Memory B cell (primary cell): ENCODE measurements around the gene DDX56.
"Not testable (repeated sequence)": the region's sequence is repeated elsewhere in the genome, so short reads cannot be mapped to it uniquely, and the experiment has no call there.

Experiments
- ATAC-seq: fragments of 150-1000 bp; cut with Tn5 transposase; 2 replicates; pipeline ENCODE4 v1.10.0; 2021; ENCODE audit warnings: low read depth, mild to moderate bottlenecking, moderate library complexity
- DNase-seq, 2 donors: peaks; one replicate each; pipeline ENCODE4 v3.0.0; 2022; ENCODE audit warnings: low spot score in 2 of 2
- H3K27ac Mint-ChIP-seq: one replicate; pipeline ENCODE4 v1.8.0; 2022; ENCODE audit warnings: mild to moderate bottlenecking, moderate library complexity, mixed read lengths
- H3K27me3 Mint-ChIP-seq: one replicate; pipeline ENCODE4 v1.8.0; 2022; ENCODE audit warnings: mixed read lengths
- H3K36me3 Mint-ChIP-seq: one replicate; pipeline ENCODE4 v1.8.0; 2022; ENCODE audit warnings: mild to moderate bottlenecking, mixed read lengths
- H3K4me1 Mint-ChIP-seq: one replicate; pipeline ENCODE4 v1.8.0; 2022; ENCODE audit warnings: mixed read lengths
- H3K4me3 Mint-ChIP-seq: one replicate; pipeline ENCODE4 v1.8.0; 2022; ENCODE audit warnings: mild to moderate bottlenecking, moderate library complexity, mixed read lengths
- H3K9me3 Mint-ChIP-seq: one replicate; pipeline ENCODE4 v1.8.0; 2022; ENCODE audit warnings: mixed read lengths

The DDX56 gene

GRCh38 chr7:44562622-44562962 is 11.1 kb downstream of the DDX56 start:
- not testable (repeated sequence) for H3K4me3 Mint-ChIP-seq, H3K27me3 Mint-ChIP-seq

GRCh38 chr7:44561962-44562621 is 11.6 kb downstream of the DDX56 start:
- H3K27ac Mint-ChIP-seq = no peak overlapping the region
- H3K9me3 Mint-ChIP-seq = no peaks in the 10 kb centered on the region
- peaks cover 5% of the 10 kb centered on the region for H3K4me1 Mint-ChIP-seq
- H3K4me3 Mint-ChIP-seq = no peak overlapping the region
- peaks cover 9% of the 10 kb centered on the region for H3K36me3 Mint-ChIP-seq
- peaks cover 2% of the 10 kb centered on the region for H3K27me3 Mint-ChIP-seq
- no peak for ATAC-seq
- no peak for DNase-seq

More at GRCh38 chr7:44562622-44562962, 11.1 kb downstream of the DDX56 start:
- not testable (repeated sequence) for H3K4me1 Mint-ChIP-seq, DNase-seq, ATAC-seq, H3K27ac Mint-ChIP-seq, H3K9me3 Mint-ChIP-seq
- peaks cover 14% of the 10 kb centered on the region for H3K36me3 Mint-ChIP-seq

- Mint-ChIP-seq H3K27me3 (peaks cover 2% of the 10 kb centered on the region), H3K4me1 (peaks cover 3% of the 10 kb centered on the region), H3K27ac (no peak overlapping the region), H3K9me3 (no peaks in the 10 kb centered on the region), H3K4me3 (no peak overlapping the region), H3K36me3 (peaks cover 8% of the 10 kb centered on the region)
- ATAC-seq = no peak
- no peak for DNase-seq
Measured at GRCh38 chr7:44561481-44561880, 12.2 kb downstream of the DDX56 start.

- no peak for ATAC-seq
- Mint-ChIP-seq H3K36me3 (no peaks in the 10 kb centered on the region), H3K4me3 (no peak overlapping the region), H3K27ac (no peak overlapping the region), H3K9me3 (no peaks in the 10 kb centered on the region), H3K27me3 (peaks cover 2% of the 10 kb centered on the region), H3K4me1 (peaks cover 3% of the 10 kb centered on the region)
- no peak for DNase-seq
Measured at GRCh38 chr7:44559485-44559884, 14.2 kb downstream of the DDX56 start.

GRCh38 chr7:44557485-44557884 is 16.2 kb downstream of the DDX56 start:
- DNase-seq (no peak), ATAC-seq (no peak)
- Mint-ChIP-seq H3K4me3 (no peak overlapping the region), H3K9me3 (no peaks in the 10 kb centered on the region), H3K27ac (no peak overlapping the region), H3K36me3 (no peaks in the 10 kb centered on the region), H3K4me1 (no peaks in the 10 kb centered on the region), H3K27me3 (peaks cover 2% of the 10 kb centered on the region)

- Mint-ChIP-seq H3K36me3 (no peaks in the 10 kb centered on the region), H3K4me1 (no peaks in the 10 kb centered on the region), H3K27me3 (peaks cover 3% of the 10 kb centered on the region), H3K4me3 (no peak overlapping the region), H3K27ac (no peak overlapping the region), H3K9me3 (no peaks in the 10 kb centered on the region)
- DNase-seq = no peak
- no peak for ATAC-seq
Measured at GRCh38 chr7:44555350-44555749, 18.4 kb downstream of the DDX56 start.

- H3K9me3 Mint-ChIP-seq, ATAC-seq, H3K27me3 Mint-ChIP-seq, H3K27ac Mint-ChIP-seq, H3K4me3 Mint-ChIP-seq, DNase-seq, H3K4me1 Mint-ChIP-seq, H3K36me3 Mint-ChIP-seq: not testable (repeated sequence)
Measured at GRCh38 chr7:44552473-44553005, 21.2 kb downstream of the DDX56 start.

- no peak for ATAC-seq
- Mint-ChIP-seq H3K27ac (no peak overlapping the region), H3K4me3 (no peak overlapping the region), H3K27me3 (peaks cover 9% of the 10 kb centered on the region), H3K4me1 (no peaks in the 10 kb centered on the region), H3K9me3 (no peaks in the 10 kb centered on the region), H3K36me3 (no peaks in the 10 kb centered on the region)
- DNase-seq = no peak
Measured at GRCh38 chr7:44549457-44549856, 24.3 kb downstream of the DDX56 start.

- Mint-ChIP-seq H3K4me3 (no peak overlapping the region), H3K27me3 (peaks cover 9% of the 10 kb centered on the region), H3K9me3 (no peaks in the 10 kb centered on the region), H3K36me3 (no peaks in the 10 kb centered on the region), H3K27ac (no peak overlapping the region), H3K4me1 (no peaks in the 10 kb centered on the region)
- DNase-seq (no peak), ATAC-seq (no peak)
Measured at GRCh38 chr7:44548893-44549292, 24.8 kb downstream of the DDX56 start.

- H3K4me3 Mint-ChIP-seq = no peak overlapping the region
- DNase-seq (no peak), ATAC-seq (no peak)
- H3K27me3 Mint-ChIP-seq = peaks cover 9% of the 10 kb centered on the region
- H3K36me3 Mint-ChIP-seq = no peaks in the 10 kb centered on the region
- no peaks in the 10 kb centered on the region for H3K9me3 Mint-ChIP-seq
- H3K27ac Mint-ChIP-seq = no peak overlapping the region
- no peaks in the 10 kb centered on the region for H3K4me1 Mint-ChIP-seq
Measured at GRCh38 chr7:44547536-44548231, 26.0 kb downstream of the DDX56 start.

- no peak overlapping the region for H3K27ac Mint-ChIP-seq
- DNase-seq = no peak
- no peak overlapping the region for H3K4me3 Mint-ChIP-seq
- H3K27me3 Mint-ChIP-seq = peaks cover 3% of the 10 kb centered on the region
- no peaks in the 10 kb centered on the region for H3K9me3 Mint-ChIP-seq
- no peaks in the 10 kb centered on the region for H3K4me1 Mint-ChIP-seq
- no peak for ATAC-seq
- H3K36me3 Mint-ChIP-seq = no peaks in the 10 kb centered on the region
Measured at GRCh38 chr7:44541876-44542610, 31.7 kb downstream of the DDX56 start.

GRCh38 chr7:44541028-44541869 is 32.5 kb downstream of the DDX56 start, which contains the start of gene NPC1L1:
TSS of gene NPC1L1 (minus strand) at chr7:44541330. CDS start at chr7:44541259, 71 bp downstream.
- Mint-ChIP-seq H3K4me3 (no peak within 1 kb of the TSS), H3K36me3 (no peaks in the 10 kb centered on the region), H3K27me3 (no peaks in the 10 kb centered on the region), H3K9me3 (no peaks in the 10 kb centered on the region), H3K27ac (no peak within 1 kb of the TSS), H3K4me1 (no peaks in the 10 kb centered on the region)
- no peak for DNase-seq
- no peak for ATAC-seq

GRCh38 chr7:44540592-44541027 is 33.1 kb downstream of the DDX56 start:
- H3K27ac Mint-ChIP-seq = no peak overlapping the region
- no peak overlapping the region for H3K4me3 Mint-ChIP-seq
- ATAC-seq = no peak
- H3K36me3 Mint-ChIP-seq = no peaks in the 10 kb centered on the region
- no peaks in the 10 kb centered on the region for H3K27me3 Mint-ChIP-seq
- H3K4me1 Mint-ChIP-seq = no peaks in the 10 kb centered on the region
- no peaks in the 10 kb centered on the region for H3K9me3 Mint-ChIP-seq
- DNase-seq = no peak
